ENCODE measurements around the gene FHIT.
A peak's percentile ranks its signal among the peaks of the same experiment; 100 is the strongest.

Gene FHIT

GRCh38 chr3:59876533-59877062 is 1374.7 kb downstream of the FHIT start:
- DNase-seq (ENCODE audit: low read depth), result no peak

- no peak for DNase-seq (ENCODE audit: low read depth)
Measured at GRCh38 chr3:59873576-59874230, 1377.5 kb downstream of the FHIT start.

DNA sequence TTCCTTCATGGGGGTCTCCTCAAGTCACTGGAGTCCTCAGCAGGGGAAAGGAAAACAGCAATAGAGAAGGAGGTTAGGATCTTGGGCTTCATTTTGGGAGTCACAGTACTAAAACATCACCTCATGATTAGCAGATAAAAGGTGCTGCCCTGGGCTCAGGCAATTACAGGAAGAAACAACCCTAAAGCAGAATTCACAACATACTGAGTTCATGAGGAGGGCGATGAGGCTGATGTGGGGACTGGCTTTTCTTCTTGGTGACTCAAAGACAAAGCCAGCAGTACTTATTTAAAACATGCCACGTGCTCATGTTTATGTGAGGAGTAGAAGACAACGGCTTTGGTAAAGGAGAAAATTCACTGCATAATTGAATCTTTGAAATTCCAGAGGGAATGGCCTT is 1379.1 kb downstream of the FHIT start:
- no peak for DNase-seq (ENCODE audit: low read depth)

DNA sequence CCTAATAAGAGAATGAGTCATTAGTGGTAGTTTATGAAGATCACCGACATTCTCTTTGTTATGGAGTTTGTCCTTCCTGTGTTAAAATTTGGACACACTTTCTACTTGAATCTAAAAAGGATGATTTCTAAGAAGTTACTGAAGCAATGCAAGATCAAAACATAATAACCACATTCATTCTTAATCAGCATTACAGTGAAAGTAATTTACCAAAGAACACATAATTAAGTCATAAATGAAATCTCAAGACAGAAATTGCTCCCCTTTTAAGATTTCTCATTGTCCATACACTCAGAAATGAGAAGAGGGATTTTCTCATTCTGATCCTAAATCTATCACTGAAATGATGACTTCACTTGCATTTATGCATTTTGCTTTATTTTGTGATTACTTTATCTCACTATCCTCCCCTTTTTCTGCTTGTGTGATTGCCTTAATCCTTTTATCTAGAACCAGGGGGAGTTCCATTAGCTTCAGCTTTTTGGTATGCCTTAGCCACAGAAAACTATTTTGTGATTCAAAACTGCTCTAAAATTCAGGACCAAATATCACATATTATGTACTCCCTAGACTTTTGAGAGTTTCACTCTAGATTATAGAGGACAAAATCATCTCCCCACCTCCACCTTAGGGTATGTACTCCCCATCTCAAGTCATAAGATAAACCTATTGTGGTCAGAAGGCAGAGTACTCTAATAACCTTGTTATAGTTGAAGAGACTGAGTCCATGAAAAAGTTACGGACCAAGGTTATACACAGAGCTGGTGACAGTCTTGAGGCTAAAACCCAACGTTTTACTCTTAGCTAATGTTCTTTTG is 1383.9 kb downstream of the FHIT start:
- DNase-seq (ENCODE audit: low read depth), result no peak

GRCh38 chr3:59866076-59866475 is 1385.2 kb downstream of the FHIT start:
- DNase-seq (ENCODE audit: low read depth), result no peak

DNA sequence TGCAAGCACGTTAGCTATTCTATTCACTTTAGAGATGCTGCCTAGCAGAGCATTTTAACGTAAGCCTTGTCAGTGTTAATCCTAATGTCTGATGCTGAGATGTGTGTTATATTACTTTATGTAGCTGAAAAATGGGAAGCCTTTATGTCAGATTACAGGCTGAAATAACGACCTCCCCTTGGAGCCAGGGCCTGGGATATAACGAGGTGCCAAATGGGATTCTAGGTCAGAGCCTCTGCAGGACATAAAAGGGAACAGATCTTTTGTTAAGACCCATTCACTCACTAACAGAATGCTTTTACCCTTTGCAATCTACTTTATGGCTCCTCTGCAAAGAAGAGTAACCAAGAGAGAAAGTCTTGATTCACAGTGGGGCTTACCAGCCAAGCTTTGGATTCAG is 1385.9 kb downstream of the FHIT start:
- no peak for DNase-seq (ENCODE audit: low read depth)

DNA sequence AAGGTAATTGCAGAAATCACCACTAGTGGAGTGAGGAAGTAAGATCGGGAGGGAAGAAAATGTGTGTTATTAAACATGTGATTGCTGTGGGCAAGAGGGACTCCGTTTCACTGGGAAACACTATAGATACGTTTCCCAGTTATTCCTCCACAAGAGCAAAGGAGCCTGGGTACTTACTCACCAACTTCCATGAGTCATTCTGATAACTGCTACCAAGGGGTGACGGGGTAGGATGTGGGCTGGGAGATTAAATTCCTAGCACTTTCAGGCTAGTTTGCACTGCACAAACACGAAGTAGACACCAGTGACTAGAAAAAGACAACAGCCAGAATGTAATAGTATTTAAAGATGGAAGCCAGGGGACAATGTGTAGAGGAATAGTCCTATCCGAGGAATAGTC is 1388.6 kb downstream of the FHIT start:
- DNase-seq (ENCODE audit: low read depth), result no peak

DNA sequence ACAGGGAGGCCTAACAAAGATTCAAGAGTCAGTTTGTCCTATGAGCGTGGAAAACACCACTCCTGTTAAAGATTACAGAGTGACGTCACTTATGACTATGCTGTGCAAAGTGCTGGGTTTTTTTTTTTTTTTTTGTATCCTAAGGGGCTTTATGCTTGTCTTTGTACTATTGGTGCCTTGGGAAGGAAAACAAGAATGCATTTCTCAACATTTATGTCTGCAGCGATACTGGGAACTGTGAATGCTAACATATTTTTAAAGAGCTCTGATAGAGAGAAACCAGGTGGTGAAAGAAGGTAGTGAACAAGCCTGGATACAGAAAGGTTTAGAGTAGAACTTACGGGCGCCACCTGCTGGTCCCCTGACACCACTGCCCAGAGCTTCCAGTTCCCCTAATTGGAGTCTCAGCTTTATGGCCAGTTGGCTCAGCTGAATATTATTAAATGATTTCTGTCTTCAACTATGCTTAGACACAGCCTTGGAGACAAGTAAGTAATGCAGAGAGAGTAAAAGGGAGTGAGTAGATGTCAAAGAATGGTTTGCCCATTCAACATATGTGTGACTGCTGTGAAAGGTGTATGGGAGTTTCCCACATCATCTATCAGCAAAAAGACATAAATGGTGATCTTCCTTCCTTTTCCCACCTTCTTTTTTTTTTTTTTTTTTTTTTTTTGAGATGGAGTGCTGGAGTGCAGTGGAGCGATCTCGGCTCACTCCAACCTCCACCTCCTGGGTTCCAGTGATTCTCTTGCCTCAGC is 1393.5 kb downstream of the FHIT start:
- peak; percentile 64 for DNase-seq (ENCODE audit: low read depth)

GRCh38 chr3:59856934-59857460 is 1394.3 kb downstream of the FHIT start:
- DNase-seq (ENCODE audit: low read depth), result no peak

DNA sequence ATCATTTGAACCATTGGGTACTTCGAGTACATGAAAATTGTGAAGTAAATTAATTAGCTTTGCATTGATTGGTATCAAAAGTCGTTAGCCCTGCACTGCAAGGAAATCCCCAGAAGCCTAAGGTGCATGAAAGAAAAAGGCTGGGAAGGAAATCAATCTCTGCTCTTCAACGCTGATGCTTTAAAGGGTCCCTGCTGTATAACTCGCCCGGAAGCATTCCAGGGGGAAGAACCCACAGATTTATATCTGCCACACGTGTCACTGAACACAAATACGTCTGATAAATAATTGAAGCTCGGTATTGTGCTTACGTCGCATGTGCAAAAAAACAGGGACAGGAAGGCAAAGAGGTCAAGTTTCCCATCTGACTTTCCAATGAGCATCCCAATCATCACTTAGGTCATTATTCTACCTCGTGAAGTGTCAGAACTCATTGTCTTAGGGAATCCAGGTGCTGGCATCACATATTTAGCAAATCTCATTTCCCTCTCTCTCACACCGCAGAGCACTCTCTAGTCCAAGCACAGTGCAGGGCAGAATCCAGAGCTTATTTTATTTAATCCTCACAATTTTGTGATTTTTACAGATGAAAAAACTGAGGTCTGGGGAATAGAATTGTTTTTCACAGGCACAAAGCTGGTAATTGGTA is 1397.1 kb downstream of the FHIT start:
- DNase-seq (ENCODE audit: low read depth), result no peak

DNA sequence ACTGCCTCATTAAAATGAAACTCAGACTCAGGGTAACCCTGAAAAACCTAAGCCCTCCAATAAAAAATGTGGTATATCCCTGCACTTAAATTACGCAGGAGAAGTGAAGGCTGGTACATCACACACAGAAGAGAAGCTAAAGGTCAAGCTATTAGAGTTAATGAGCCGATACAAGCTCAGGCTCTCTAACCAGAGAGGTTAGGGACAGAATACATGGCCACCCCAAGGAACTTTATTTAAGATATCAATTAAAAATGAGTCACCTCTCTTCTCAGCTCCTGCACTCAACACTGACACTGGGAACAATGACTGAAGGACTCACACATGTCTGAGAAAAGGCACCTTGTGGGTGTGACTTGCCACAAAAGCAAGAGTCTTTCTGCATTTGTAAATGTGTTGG is 1400.8 kb downstream of the FHIT start:
- no peak for DNase-seq (ENCODE audit: low read depth)

DNA sequence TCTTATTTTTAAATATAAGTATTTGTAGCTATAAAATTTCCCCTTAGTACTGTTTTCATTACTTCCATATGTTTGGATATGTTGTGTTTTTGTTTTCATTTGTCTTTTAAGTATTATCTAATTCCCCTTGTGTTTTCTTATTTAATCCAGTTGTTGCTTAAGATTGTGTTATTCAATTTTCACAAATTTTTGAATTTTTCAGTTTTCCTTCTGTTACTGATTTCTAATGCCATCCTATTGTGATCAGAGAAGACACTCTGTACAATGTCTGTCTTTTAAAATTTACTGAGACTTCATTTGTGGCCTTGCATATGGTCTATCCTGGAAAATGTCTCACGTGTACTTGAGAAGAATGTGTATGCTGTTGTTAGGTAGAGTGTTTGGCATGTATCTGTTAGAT is 1405.9 kb downstream of the FHIT start:
- DNase-seq (ENCODE audit: low read depth), result no peak

- DNase-seq (ENCODE audit: low read depth), result no peak
Measured at GRCh38 chr3:59843821-59844220, 1407.4 kb downstream of the FHIT start.

DNA sequence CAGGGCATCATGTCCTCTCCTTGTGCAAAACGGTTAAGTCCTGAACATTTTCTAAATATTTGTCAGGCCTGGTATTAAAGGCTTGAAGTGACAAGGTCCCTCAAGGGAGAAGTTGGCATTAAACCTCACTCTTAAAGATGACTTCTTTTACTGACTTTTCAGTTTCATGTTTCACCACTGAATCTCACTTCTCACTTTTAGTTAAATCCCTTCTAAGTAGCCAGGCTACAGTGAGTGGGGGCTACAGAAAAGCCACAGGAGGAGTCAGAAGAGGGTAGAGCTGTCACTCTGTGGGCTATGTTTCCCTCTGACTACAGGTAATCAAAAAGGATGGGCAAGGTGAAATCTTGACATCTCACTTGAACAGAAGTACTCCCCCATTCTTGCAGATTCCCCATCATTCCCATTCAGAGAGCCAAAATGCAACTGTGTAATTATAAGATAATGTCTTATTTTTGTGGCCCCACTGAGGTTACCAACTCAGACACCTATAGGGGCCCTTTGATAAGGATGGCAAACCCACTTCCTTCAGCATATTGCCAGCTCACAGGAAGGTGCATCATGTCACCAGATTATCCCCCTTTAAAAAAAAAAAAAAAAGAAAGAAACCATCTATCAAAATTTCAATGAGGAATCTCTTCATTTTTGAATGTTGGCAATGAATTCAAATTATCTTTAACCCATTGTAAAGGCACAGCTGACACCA is 1411.3 kb downstream of the FHIT start:
- no peak for DNase-seq (ENCODE audit: low read depth)

- no peak for DNase-seq (ENCODE audit: low read depth)
Measured at GRCh38 chr3:59839283-59839682, 1412.0 kb downstream of the FHIT start.

DNA sequence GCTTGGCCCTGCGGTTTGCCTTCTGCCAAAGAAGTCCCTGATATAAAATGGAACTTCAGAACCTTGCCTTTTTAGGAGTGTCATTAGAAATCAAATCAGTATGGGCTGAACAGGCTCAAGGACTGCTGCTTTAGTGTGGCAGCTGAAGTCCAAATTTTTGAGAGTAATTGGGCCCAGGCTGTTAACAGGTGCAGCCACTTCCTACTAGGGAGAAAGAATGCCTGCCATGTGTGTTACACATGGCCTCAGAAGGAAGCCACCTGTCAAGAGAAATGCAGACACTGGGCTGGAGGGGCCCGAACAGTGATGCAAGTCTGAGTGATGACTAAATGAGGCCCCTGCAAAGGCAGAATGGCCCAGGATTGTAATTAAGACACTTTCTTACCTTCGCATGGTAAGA is 1414.7 kb downstream of the FHIT start:
- DNase-seq (ENCODE audit: low read depth), result no peak

- no peak for DNase-seq (ENCODE audit: low read depth)
Measured at GRCh38 chr3:59832702-59833101, 1418.5 kb downstream of the FHIT start.

- no peak for DNase-seq (ENCODE audit: low read depth)
Measured at GRCh38 chr3:59832241-59832640, 1419.0 kb downstream of the FHIT start.

- no peak for DNase-seq (ENCODE audit: low read depth)
Measured at GRCh38 chr3:59831394-59831793, 1419.9 kb downstream of the FHIT start.

DNA sequence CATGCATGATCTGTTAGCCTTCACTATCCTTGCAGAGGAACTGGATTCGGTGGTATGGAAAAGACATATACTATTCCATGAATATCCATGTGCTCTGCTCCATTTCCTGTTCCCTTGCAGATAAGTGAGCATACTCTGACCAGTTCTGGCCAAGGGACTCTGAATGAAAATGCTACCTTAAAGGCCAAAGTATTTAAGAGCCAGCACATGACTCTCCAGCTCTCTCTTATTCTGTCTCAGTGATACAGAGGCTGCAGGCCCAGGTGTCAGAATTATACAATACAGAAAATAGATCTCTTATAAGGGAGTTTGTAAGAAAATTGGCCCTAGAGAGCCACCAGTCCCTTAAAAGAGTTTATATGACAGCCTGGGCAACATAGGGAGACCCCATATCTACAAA is 1421.7 kb downstream of the FHIT start:
- no peak for DNase-seq (ENCODE audit: low read depth)

GRCh38 chr3:59824876-59825275 is 1426.4 kb downstream of the FHIT start:
- DNase-seq (ENCODE audit: low read depth), result no peak

Measured in activated T-helper 9 cell treated with anti-CD3 and anti-CD28 coated beads, Interleukin-2, amount 50 U/mL, for 16 hours (primary cell).